ENCODE measurements around the gene NAA35. TPM values are rescaled to one million over a fixed set of nuclear protein-coding genes. Genes with fewer than 3 reads are reported as not detected.

The NAA35 gene
- 11.0 and 11.6 TPM in 2 replicates for total RNA-seq

GRCh38 chr9:85940832-85941621, at the start of gene NAA35:
NAA35 (plus strand) TSS chr9:85941146; CDS start chr9:85942160, 1,014 bp downstream.

Other genes starting within 250 kb of the NAA35 start
- 7.9 and 10.0 TPM in 2 replicates for gene AGTPBP1, start 199.2 kb upstream of the NAA35 start, total RNA-seq
- gene GOLM1, start 158.4 kb downstream of the NAA35 start, total RNA-seq = 61.5 and 85.3 TPM in 2 replicates

Data from pericardium fibroblast (primary cell).